Transverse colon (tissue), 4 donors: ENCODE data around the gene GCNA. TPM values are rescaled to one million over a fixed set of nuclear protein-coding genes. Genes with fewer than 3 reads are reported as not detected.

ENCODE experiments used
- DNase-seq: peaks from one replicate; pipeline ENCODE4 v3.0.0-alpha.2; 2019
- H3K27ac ChIP-seq, 4 donors: fragments of 200-600 bp; sonication (generic); 2 replicates each; pipeline ENCODE4 v1.5.1; 2016 to 2018; ENCODE audit warnings: inconsistent platforms in 4 of 4
- H3K27me3 ChIP-seq: fragments of 200-600 bp; sonication (generic); 2 replicates; pipeline ENCODE4 v1.5.1; 2017; ENCODE audit warnings: inconsistent platforms
- H3K36me3 ChIP-seq, 4 donors: fragments of 200-600 bp; sonication (generic); 2 replicates each; pipeline ENCODE4 v1.5.1; 2017 to 2019; ENCODE audit warnings: inconsistent platforms in 4 of 4
- H3K4me1 ChIP-seq, 4 donors: fragments of 200-600 bp; sonication (generic); 2 replicates each; pipeline ENCODE4 v1.5.1; 2017 to 2020; ENCODE audit warnings: inconsistent platforms in 4 of 4
- H3K4me3 ChIP-seq, 4 donors: fragments of 200-600 bp; sonication (generic); 1 replicate in 1 of 4; 2 replicates in 3 of 4; pipeline versions ENCODE4 v1.5.1 to v1.6.1; 2017 to 2019; ENCODE audit warnings: inconsistent platforms in 4 of 4
- H3K9me3 ChIP-seq, 2 donors: fragments of 200-600 bp; sonication (generic); 2 replicates each; pipeline ENCODE4 v1.5.1; 2017 to 2019; ENCODE audit warnings: inconsistent platforms in 2 of 2
- CTCF ChIP-seq, 5 experiments: fragments of 200-600 bp in 3 of 5; fragments of 450-650 bp in 2 of 5; sonication (generic) in 3 of 5; IDR thresholded peaks; 1 replicate in 2 of 5; 2 replicates in 3 of 5; pipeline ENCODE4 v1.5.1; 2016 to 2017; ENCODE audit warnings: antibody characterized with exemption in 5 of 5, inconsistent platforms in 3 of 5, mild to moderate bottlenecking in 2 of 5, moderate library complexity in 1 of 5
- EP300 ChIP-seq: sonication (generic); formaldehyde crosslinking; IDR thresholded peaks from one replicate; pipeline ENCODE4 v1.6.1; 2017; ENCODE audit warnings: antibody characterized with exemption, low read depth
- POLR2A ChIP-seq: fragments of 450-650 bp; IDR thresholded peaks from one replicate; pipeline ENCODE4 v1.6.1; 2016; ENCODE audit warnings: antibody characterized with exemption, mild to moderate bottlenecking, moderate library complexity
- POLR2AphosphoS5 ChIP-seq, 3 donors: sonication (generic); formaldehyde crosslinking; IDR thresholded peaks; one replicate each; pipeline ENCODE4 v1.6.1; 2016; ENCODE audit warnings: antibody characterized with exemption in 3 of 3
- WGBS, 2 donors: methylation state at CpG; one replicate each; pipeline ENCODE4 v1.1.5; 2018; ENCODE audit warnings: low coverage in 1 of 2; 5-methylcytosine and 5-hydroxymethylcytosine counted together
- in situ Hi-C, 4 donors: fragments of 200-750 bp; cut with MboI; loops; one replicate each; pipeline versions ENCODE4 v1.15.0 to v1.15.1; 2017; ENCODE audit warnings: low sequenced_read_pairs in 3 of 4, low pct_ligation_motif_present in 1 of 4, low pct_unique_long_range_greater_than_20kb in 1 of 4
- intact Hi-C: fragments of 100-400 bp; cut with DNase I; formaldehyde crosslinking; loops from one replicate; pipeline ENCODE4 v1.15.1; 2023; ENCODE audit warnings: low total_unique reads
- total RNA-seq, 4 donors: library from RNA; depleted of rRNA; stranded (reverse); fragments of >200 nt; gene quantifications; one replicate each; pipeline ENCODE4 v1.1.0, GENCODE V29; 2016

Gene GCNA
- total RNA-seq, 4 donors from 2014 or later, result 1.9 to 3.7 (median 3.0) TPM

GRCh38 chrX:71657267-71657666 is 79.0 kb downstream of the GCNA start:
- Histone ChIP-seq H3K36me3 (no peaks in the 10 kb centered on the region), H3K4me1 (no peaks in the 10 kb centered on the region), H3K9me3 (no peaks in the 10 kb centered on the region), H3K27me3 (no peaks in the 10 kb centered on the region), H3K27ac (no peak overlapping the region), H3K4me3 (no peak overlapping the region)
- no peak for TF ChIP-seq POLR2A
- no peak for TF ChIP-seq POLR2AphosphoS5 (IDR thresholded peaks at IDR 0.05)
- no peak for TF ChIP-seq EP300
- no peak for TF ChIP-seq CTCF (IDR thresholded peaks at IDR 0.05)
- intact Hi-C loops (no loop called here), in situ Hi-C loops (no loop called here)
- DNase-seq, result no peak
- WGBS, 2 donors, result 69% methylated on average over 4 of the region's 4 CpGs; no CpG with 5 or more reads in 1 of the 2 donors

- in situ Hi-C loops, result no loop called here
- no peak for TF ChIP-seq CTCF (IDR thresholded peaks at IDR 0.05)
- TF ChIP-seq POLR2AphosphoS5 (IDR thresholded peaks at IDR 0.05), result no peak
- TF ChIP-seq EP300, result no peak
- no peak for TF ChIP-seq POLR2A
- no peaks in the 10 kb centered on the region for H3K9me3 ChIP-seq
- 49% methylated on average over 3 of the region's 3 CpGs; no CpG with 5 or more reads in 1 of the 2 donors for WGBS, 2 donors
- H3K27me3 ChIP-seq, result no peaks in the 10 kb centered on the region
- intact Hi-C loops, result no loop called here
- no peak for DNase-seq
- no peaks in the 10 kb centered on the region for H3K4me1 ChIP-seq
- no peaks in the 10 kb centered on the region for H3K36me3 ChIP-seq
- no peak overlapping the region for H3K27ac ChIP-seq
- no peak overlapping the region for H3K4me3 ChIP-seq
Measured at GRCh38 chrX:71659342-71659741, 81.1 kb downstream of the GCNA start.

GRCh38 chrX:71659959-71660358 is 81.7 kb downstream of the GCNA start:
- H3K27me3 ChIP-seq, result no peaks in the 10 kb centered on the region
- no peak overlapping the region for H3K4me3 ChIP-seq
- H3K4me1 ChIP-seq, result no peaks in the 10 kb centered on the region
- no peaks in the 10 kb centered on the region for H3K36me3 ChIP-seq
- intact Hi-C loops (no loop called here), in situ Hi-C loops (no loop called here)
- no peak overlapping the region for H3K27ac ChIP-seq
- 94% methylated on average over 6 of the region's 6 CpGs; no CpG with 5 or more reads in 1 of the 2 donors for WGBS, 2 donors
- no peak for DNase-seq
- TF ChIP-seq CTCF (IDR thresholded peaks at IDR 0.05) (no peak), POLR2A (no peak), POLR2AphosphoS5 (IDR thresholded peaks at IDR 0.05) (no peak), EP300 (no peak)
- H3K9me3 ChIP-seq, result no peaks in the 10 kb centered on the region

GRCh38 chrX:71660562-71661416 is 82.6 kb downstream of the GCNA start:
- H3K9me3 ChIP-seq, result no peaks in the 10 kb centered on the region
- no peak overlapping the region for H3K27ac ChIP-seq
- WGBS, 2 donors, result 86% methylated on average over 21 of the region's 22 CpGs; no CpG with 5 or more reads in 1 of the 2 donors
- TF ChIP-seq POLR2A, result no peak
- no peak for TF ChIP-seq CTCF (IDR thresholded peaks at IDR 0.05)
- TF ChIP-seq EP300, result no peak
- TF ChIP-seq POLR2AphosphoS5 (IDR thresholded peaks at IDR 0.05), result no peak
- intact Hi-C loops (no loop called here), in situ Hi-C loops (no loop called here)
- no peak for DNase-seq
- no peaks in the 10 kb centered on the region for H3K27me3 ChIP-seq
- no peak overlapping the region for H3K4me3 ChIP-seq
- H3K4me1 ChIP-seq, result no peaks in the 10 kb centered on the region
- no peaks in the 10 kb centered on the region for H3K36me3 ChIP-seq
